Liver (tissue), 9 donors: ENCODE data around the gene SPP1. TPM values are rescaled to one million over a fixed set of nuclear protein-coding genes. Genes with fewer than 3 reads are reported as not detected.
"Not testable (repeated sequence)": the region's sequence is repeated elsewhere in the genome, so short reads cannot be mapped to it uniquely, and the experiment has no call there.

Source experiments
- DNase-seq: peaks from one replicate; pipeline ENCODE4 v3.0.0-alpha.2; 2017; ENCODE audit warnings: low spot score
- H3K27ac ChIP-seq, 2 donors: one replicate each; pipeline ENCODE4 v1.7.0; 2013; ENCODE audit warnings: inconsistent platforms in 2 of 2, low read length in 2 of 2, control low read depth in 1 of 2, low read depth in 1 of 2, mild to moderate bottlenecking in 1 of 2
- H3K27me3 ChIP-seq, 4 donors: one replicate each; pipeline versions ENCODE4 v1.6.1 to v1.7.0; 2013; ENCODE audit warnings: low read length in 3 of 4, inconsistent platforms in 1 of 4, mild to moderate bottlenecking in 1 of 4, moderate library complexity in 1 of 4; ENCODE audit not compliant: control insufficient read depth in 4 of 4, insufficient read depth in 4 of 4
- H3K36me3 ChIP-seq, 4 donors: one replicate each; pipeline versions ENCODE4 v1.6.1 to v1.7.0; 2013; ENCODE audit warnings: low read length in 3 of 4, mild to moderate bottlenecking in 3 of 4, low read depth in 1 of 4, moderate library complexity in 1 of 4; ENCODE audit not compliant: control insufficient read depth in 4 of 4, insufficient read depth in 3 of 4
- H3K4me1 ChIP-seq, 4 donors: one replicate each; pipeline versions ENCODE4 v1.6.1 to v1.7.0; 2013; ENCODE audit warnings: low read length in 3 of 4, mild to moderate bottlenecking in 3 of 4, moderate library complexity in 1 of 4; ENCODE audit not compliant: control insufficient read depth in 4 of 4, insufficient read depth in 4 of 4
- H3K4me3 ChIP-seq, 3 donors: one replicate each; pipeline versions ENCODE4 v1.6.1 to v1.7.0; 2013; ENCODE audit warnings: low read length in 3 of 3, control low read depth in 1 of 3, low read depth in 1 of 3, mild to moderate bottlenecking in 1 of 3
- H3K9ac ChIP-seq, 2 donors: one replicate each; pipeline ENCODE4 v1.7.0; 2013; ENCODE audit warnings: low read length in 2 of 2, mild to moderate bottlenecking in 2 of 2, moderate library complexity in 2 of 2, control low read depth in 1 of 2, low read depth in 1 of 2
- H3K9me3 ChIP-seq, 4 donors: one replicate each; pipeline versions ENCODE4 v1.6.1 to v1.7.0; 2013; ENCODE audit warnings: low read length in 3 of 4; ENCODE audit not compliant: control insufficient read depth in 4 of 4
- ATF3 ChIP-seq: IDR thresholded peaks from 2 replicates; pipeline ENCODE4 v1.6.1; 2016; ENCODE audit warnings: antibody characterized with exemption
- CTCF ChIP-seq: fragments of 150-350 bp; IDR thresholded peaks from 2 replicates; pipeline ENCODE4 v1.5.1; 2017; ENCODE audit warnings: improper control_type of control experiment, low read depth, low read length; ENCODE audit not compliant: missing input control
- EGR1 ChIP-seq, 2 donors: IDR thresholded peaks; 2 replicates each; pipeline ENCODE4 v1.6.1; 2016 to 2018; ENCODE audit warnings: antibody characterized with exemption in 2 of 2, low read depth in 2 of 2
- FOXA1 ChIP-seq: IDR thresholded peaks from 2 replicates; pipeline ENCODE4 v1.6.1; 2016; ENCODE audit warnings: antibody characterized with exemption
- FOXA2 ChIP-seq: IDR thresholded peaks from 2 replicates; pipeline ENCODE4 v1.6.1; 2016; ENCODE audit warnings: antibody characterized with exemption
- HNF4A ChIP-seq, 2 donors: conservative IDR thresholded peaks; 2 replicates each; pipeline ENCODE4 v1.6.1; 2016; ENCODE audit warnings: antibody characterized with exemption in 2 of 2, mild to moderate bottlenecking in 2 of 2
- HNF4G ChIP-seq: IDR thresholded peaks from 2 replicates; pipeline ENCODE4 v1.6.1; 2016; ENCODE audit warnings: antibody characterized with exemption
- JUND ChIP-seq, 2 donors: IDR thresholded peaks; 2 replicates each; pipeline ENCODE4 v1.6.1; 2016; ENCODE audit warnings: antibody characterized with exemption in 2 of 2
- MAX ChIP-seq: IDR thresholded peaks from 2 replicates; pipeline ENCODE4 v1.6.1; 2016; ENCODE audit warnings: antibody characterized with exemption
- NR2F2 ChIP-seq: IDR thresholded peaks from 2 replicates; pipeline ENCODE4 v1.6.1; 2016; ENCODE audit warnings: antibody characterized with exemption
- RAD21 ChIP-seq, 2 donors: IDR thresholded peaks; 2 replicates each; pipeline ENCODE4 v1.6.1; 2016; ENCODE audit warnings: antibody characterized with exemption in 2 of 2, mild to moderate bottlenecking in 2 of 2
- REST ChIP-seq: IDR thresholded peaks from 2 replicates; pipeline ENCODE4 v1.6.1; 2016; ENCODE audit warnings: antibody characterized with exemption, mild to moderate bottlenecking
- SP1 ChIP-seq: IDR thresholded peaks from 2 replicates; pipeline ENCODE4 v1.6.1; 2018; ENCODE audit warnings: antibody characterized with exemption, mild to moderate bottlenecking
- TAF1 ChIP-seq: conservative IDR thresholded peaks from 2 replicates; pipeline ENCODE4 v1.6.1; 2016; ENCODE audit warnings: antibody characterized with exemption, mild to moderate bottlenecking
- YY1 ChIP-seq: IDR thresholded peaks from 2 replicates; pipeline ENCODE4 v1.6.1; 2016; ENCODE audit warnings: antibody characterized with exemption, mild to moderate bottlenecking
- WGBS: extraction: QIAGEN DNeasy Blood & Tissue Kit; methylation state at CpG from one replicate; pipeline ENCODE4 v1.1.7; 2013; 5-methylcytosine and 5-hydroxymethylcytosine counted together
- polyA plus RNA-seq, 2 donors: library from polyadenylated mRNA; stranded (reverse) in 1 of 2; unstranded in 1 of 2; fragments of 200-250 nt in 1 of 2; fragments of >200 nt in 1 of 2; fragmentation: Nextera tagmentation in 1 of 2; extraction: Ambion mirVana in 1 of 2; gene quantifications; one replicate each; pipeline versions ENCODE4 v1.2.1 to v1.2.3, GENCODE V29; 2013 to 2015
- total RNA-seq, 2 donors: library from RNA; depleted of rRNA; stranded (reverse); fragments of >200 nt; gene quantifications; one replicate each; pipeline ENCODE4 v1.2.3, GENCODE V29; 2014
- TF ChIP-seq, protein P1 (sequence below): IDR thresholded peaks from 2 replicates; pipeline ENCODE4 v1.6.1; 2016; ENCODE audit warnings: antibody characterized with exemption
- donor health status: healthy.
- donor health status: healthy.
- donor health status: healthy.
- donor health status: healthy.
- donor health status: healthy.

Gene SPP1
- total and polyA plus RNA-seq, 4 donors: 10.5 to 80.2 (median 27.5) TPM

GRCh38 chr4:88022289-88022688 is 46.8 kb downstream of the SPP1 start (continued):
- TF ChIP-seq SP1 (no peak), RAD21 (IDR thresholded peaks at IDR 0.05) (no peak)

DNA sequence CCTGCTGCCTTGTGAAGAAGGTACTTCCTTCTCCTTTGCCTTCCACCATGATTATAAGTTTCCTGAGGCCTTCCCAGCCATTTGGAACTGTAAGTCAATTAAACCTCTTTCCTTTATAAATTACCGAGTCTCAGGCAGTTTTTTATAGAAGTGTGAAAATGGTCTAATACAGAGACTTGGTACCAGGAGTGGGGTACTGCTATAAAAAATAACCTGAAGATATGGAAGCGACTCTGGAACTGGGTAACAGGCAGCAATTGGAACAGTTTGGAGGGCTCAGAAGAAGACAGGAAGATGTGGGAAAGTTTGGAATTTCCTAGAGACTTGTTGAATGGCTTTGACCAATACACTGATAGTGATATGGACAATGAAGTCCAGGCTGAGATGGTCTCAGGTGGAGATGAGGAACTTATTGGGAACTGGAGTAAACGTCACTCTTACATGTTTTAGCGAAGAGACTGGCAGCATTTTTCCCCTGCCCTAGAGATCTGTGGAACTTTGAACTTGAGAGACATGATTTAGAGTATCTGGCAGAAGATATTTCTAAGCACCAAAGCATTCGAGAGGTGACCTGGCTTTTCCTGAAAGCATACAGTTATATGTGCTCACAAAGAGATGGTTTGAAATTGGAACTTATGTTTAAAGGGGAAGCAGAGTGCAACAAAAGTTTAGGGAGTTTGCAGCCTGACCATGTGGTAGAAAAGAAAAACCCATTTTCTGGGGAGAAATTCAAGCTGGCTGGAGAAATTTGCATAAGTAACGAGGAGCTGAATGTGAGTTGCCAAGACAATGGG is 50.6 kb downstream of the SPP1 start:
- 97% methylated on average over 6 of the region's 6 CpGs for WGBS
- H3K27ac ChIP-seq, H3K4me1 ChIP-seq, H3K9me3 ChIP-seq, H3K4me3 ChIP-seq, H3K36me3 ChIP-seq, H3K9ac ChIP-seq, H3K27me3 ChIP-seq, DNase-seq: not testable (repeated sequence)

DNA sequence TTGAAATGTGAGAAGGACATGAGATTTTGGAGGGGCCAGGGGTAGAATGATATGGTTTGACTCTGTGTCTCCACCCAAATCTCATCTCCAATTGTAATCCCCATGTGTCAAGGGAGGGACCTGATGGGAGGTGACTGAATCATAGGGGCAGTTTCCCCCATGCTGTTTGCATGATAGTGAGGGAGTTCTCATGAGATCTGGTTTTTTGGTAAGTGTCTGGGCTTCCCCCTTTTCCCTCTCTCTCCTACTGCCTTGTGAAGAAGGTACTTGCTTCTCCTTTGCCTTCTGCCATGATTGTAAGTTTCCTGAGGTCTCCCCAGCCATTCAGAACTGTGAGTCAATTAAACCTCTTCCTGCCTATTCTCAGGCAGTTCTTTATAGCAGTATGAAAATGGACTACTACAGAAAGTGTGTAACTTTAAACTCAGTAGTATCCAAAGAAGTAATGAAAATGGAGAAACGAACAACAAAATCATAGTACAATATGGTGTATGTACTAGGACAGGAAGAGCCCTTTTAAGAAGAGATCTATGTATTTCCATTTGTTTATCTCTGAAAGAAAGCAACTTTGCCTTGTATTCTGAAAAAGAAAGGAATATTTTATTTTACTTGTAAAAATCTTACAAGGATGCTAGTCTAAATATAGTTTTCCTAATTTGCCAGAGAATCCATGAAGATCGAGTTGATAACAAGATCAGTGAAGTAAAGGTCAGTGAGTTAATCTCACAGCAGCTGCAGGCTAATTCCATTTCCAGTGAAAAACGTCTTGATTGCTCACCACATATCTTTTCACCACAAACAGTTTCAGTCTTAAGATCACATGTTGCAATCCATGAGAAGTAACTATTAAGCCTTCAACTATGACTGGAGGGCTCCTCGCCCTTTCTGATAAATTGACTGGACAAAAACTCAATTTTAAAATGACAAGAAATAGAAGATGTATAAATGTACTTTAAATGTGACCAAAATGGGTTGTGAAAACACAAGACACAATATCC is 52.4 kb downstream of the SPP1 start:
- DNase-seq: no peak
- WGBS: 74% methylated on average over 4 of the region's 4 CpGs
- Histone ChIP-seq H3K9ac (no peak overlapping the region), H3K36me3 (peaks cover 0 to 6% (median 0%) of the 10 kb centered on the region in 4 donors), H3K4me1 (no peaks in the 10 kb centered on the region), H3K27me3 (no peaks in the 10 kb centered on the region), H3K9me3 (peaks cover 0 to 5% (median 2%) of the 10 kb centered on the region in 4 donors), H3K27ac (no peak overlapping the region), H3K4me3 (no peak overlapping the region)
- TF ChIP-seq MAX: no peak
- no peak for TF ChIP-seq ATF3
- no peak for TF ChIP-seq YY1
- no peak for TF ChIP-seq HNF4G
- TF ChIP-seq, protein P1, sequence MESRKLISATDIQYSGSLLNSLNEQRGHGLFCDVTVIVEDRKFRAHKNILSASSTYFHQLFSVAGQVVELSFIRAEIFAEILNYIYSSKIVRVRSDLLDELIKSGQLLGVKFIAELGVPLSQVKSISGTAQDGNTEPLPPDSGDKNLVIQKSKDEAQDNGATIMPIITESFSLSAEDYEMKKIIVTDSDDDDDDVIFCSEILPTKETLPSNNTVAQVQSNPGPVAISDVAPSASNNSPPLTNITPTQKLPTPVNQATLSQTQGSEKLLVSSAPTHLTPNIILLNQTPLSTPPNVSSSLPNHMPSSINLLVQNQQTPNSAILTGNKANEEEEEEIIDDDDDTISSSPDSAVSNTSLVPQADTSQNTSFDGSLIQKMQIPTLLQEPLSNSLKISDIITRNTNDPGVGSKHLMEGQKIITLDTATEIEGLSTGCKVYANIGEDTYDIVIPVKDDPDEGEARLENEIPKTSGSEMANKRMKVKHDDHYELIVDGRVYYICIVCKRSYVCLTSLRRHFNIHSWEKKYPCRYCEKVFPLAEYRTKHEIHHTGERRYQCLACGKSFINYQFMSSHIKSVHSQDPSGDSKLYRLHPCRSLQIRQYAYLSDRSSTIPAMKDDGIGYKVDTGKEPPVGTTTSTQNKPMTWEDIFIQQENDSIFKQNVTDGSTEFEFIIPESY: no peak
- TF ChIP-seq EGR1 (IDR thresholded peaks at IDR 0.05; ENCODE audit: low read depth in 2 of 2): no peak
- TF ChIP-seq HNF4A (conservative IDR thresholded peaks at IDR 0.05): no peak
- no peak for TF ChIP-seq TAF1
- TF ChIP-seq JUND (IDR thresholded peaks at IDR 0.05): no peak
- TF ChIP-seq RAD21 (IDR thresholded peaks at IDR 0.05): no peak
- TF ChIP-seq NR2F2: no peak
- no peak for TF ChIP-seq REST
- no peak for TF ChIP-seq FOXA1
- no peak for TF ChIP-seq CTCF
- no peak for TF ChIP-seq FOXA2
